HG02885 (cell line): ENCODE data around the gene IPMK.
"Not testable (repeated sequence)": the region's sequence is repeated elsewhere in the genome, so short reads cannot be mapped to it uniquely, and the experiment has no call there.

Source experiments
- ATAC-seq: cut with Tn5 transposase; IDR thresholded peaks from one replicate; pipeline ENCODE4 v1.9.1; 2021; ENCODE audit warnings: mild to moderate bottlenecking; ENCODE audit not compliant: unreplicated experiment, poor library complexity

IPMK gene

DNA sequence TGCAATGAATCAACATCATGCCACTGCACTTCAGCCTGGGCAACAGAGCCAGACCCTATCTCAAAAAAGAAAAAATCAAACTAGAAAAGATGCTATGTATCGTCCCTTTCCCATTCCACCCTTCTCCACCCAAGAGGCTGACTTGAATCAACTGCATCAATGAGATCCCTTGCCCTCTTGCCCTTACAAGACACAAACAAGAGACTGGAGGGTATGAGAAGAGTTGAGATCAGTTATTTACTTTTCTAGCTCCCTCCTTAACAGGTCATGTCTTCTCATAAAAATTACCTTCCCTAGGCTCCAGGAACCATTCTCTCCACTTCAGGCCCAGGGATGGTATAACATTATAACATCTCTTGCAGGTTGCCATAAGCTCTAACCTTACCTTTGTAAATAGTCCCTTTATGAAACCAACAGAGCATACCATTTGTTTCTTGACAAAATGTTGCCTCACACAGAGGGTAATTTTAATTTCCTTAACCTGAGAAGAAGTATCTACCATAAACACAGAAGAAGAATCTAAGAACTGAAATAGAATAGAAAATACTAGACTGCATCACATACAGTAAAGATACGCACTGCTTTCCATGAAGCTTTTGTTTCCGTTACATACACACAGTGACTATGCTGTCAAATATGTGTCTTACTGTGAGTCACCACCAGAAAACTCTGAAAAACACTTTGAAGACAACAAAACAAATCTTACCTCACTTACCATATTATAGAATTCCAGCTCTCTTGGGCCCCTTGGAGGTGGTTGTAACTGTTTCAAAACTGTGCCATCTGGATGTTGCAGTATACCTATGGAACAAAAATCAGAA is 30.5 kb downstream of the IPMK start:
- no peak for ATAC-seq

DNA sequence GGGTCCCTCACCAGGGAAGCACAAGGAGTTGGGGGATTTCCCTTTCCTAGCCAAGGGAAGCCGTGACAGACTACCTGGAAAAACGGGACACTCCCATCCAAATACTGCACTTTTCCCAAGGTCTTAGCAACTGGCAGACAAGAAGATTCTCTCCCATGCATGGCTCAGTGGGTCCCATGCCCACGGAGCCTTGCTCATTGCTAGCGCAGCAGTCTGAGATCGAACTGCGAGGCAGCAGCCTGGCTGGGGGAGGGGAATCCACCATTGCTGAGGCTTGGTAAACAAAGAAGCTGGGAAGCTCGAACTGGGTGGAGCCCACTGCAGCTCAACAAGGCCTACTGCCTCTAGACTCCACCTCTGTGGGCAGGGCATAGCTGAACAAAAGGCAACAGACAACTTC is 37.8 kb downstream of the IPMK start:
- ATAC-seq: not testable (repeated sequence)

DNA sequence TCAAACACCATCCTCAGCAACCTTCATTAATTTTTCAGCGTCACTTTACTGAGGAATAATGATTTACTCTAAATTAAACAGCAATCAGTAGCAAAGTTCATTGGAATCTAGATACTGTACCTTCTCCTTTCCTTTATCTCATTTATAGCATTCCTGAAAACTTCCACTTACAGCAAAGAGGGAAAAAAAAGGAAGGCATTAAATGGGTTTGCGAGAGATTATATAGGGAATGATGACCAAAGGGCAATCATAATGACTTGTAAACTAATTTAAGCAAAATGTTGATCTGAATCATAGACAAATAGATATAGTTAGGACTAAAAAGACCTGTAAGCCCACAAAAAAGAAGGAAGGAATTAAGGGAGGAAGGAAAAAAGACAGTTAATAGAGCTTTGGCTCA is 42.0 kb downstream of the IPMK start:
- ATAC-seq: no peak

DNA sequence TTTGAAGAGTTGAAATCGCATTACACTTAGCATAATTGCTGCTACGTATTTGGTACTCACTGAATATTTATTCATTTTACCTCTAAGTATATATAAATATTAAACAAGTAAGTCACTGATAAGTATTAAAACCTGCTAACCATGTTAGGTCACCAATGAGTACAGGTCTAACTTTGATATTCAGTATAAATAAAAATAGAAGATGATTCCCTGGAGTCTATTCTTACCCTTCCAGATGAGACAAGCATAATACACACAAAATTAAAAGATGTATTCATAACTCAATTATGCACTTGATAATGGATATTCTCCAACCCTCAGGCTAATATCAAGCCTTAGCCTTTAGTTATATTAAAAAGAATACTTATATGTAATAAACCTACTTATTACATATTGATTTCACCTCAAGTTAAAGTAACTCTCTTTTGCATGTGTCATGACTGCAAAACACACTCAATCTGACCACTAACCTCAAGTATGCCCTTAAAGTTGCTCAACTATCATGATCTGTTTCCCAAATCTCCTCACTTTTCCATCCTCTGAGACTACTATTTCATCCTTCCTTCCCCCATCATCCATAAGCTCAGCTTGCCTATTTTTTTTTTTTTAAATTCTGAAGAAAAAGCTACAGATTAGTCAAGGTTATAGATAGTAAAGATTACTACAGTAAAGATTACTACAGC is 46.8 kb downstream of the IPMK start:
- no peak for ATAC-seq

DNA sequence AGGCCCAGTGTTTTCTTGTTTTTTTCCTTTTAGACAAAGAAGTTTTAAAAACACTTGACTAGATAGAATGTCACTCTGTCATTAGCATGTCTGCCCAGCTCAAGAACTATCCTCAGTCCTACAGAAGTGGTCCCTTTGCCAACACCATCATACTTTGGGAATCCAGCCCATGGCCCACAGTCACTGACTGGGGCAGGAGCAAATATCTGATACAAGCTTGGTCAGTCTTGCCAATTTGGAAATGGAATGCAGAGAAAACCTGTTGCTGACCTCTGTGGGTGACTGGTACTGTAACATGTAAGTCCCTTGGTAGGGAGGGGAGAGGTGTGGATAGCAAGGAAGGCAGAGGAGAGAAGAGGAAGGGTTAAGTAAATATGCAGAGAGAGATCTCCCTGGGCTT is 47.8 kb downstream of the IPMK start:
- no peak for ATAC-seq

DNA sequence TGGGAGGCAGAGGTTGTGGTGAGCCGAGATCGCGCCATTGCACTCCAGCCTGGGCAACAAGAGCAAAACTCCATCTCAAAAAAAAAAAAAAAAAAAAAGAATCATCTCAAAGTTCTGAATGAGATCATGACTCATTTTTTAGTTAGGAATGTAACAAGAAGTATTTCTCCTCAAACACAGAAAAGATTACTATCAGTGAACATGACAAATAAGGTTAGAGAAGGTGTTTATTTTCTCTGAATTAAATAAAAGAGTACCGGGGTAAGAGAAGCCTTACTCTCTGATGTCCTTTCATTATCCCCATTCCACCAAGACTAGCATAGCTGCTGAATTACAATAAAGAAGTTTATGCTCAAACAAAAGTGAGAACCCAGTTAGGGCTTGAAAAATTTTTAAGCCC is 50.1 kb downstream of the IPMK start:
- ATAC-seq: no peak

DNA sequence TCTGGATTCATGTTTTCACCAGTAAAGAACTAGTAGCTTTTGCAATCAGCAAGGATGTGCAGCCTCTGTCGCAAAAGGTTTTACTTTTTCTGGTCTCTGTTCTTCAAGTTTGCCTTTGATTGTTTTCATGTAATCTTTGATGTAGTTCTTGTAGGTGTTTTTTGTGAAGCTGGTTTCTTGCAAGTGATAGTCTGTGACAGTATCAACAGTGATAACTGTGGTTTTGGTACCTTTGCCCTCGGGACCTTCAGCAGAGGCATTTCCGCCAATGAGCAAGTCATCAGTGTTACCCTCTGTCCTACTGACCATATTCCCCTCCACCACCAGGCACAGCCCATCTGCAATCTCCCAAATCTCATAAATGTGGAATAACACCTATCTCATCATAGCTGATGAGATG is 55.1 kb downstream of the IPMK start:
- ATAC-seq: no peak

DNA sequence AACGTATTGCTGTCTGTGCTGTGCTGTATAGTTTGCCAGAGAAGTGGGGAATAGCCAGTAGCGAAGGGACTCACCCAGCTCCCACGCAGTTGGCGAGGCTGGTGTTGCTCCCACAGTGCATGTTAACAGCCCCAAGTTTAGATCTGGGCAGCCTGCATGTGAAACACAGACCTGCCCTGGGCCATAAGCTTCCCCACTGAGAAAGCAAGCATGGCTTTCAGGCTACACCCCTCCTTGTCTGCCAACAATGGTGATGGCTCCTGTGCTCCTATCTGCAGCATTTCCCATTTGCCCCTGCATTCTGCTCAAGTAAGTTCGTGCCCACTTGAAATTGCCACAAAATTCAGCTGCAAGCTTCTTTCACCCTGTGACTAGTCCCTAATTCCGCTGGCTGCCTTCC is 57.5 kb downstream of the IPMK start:
- ATAC-seq: no peak

DNA sequence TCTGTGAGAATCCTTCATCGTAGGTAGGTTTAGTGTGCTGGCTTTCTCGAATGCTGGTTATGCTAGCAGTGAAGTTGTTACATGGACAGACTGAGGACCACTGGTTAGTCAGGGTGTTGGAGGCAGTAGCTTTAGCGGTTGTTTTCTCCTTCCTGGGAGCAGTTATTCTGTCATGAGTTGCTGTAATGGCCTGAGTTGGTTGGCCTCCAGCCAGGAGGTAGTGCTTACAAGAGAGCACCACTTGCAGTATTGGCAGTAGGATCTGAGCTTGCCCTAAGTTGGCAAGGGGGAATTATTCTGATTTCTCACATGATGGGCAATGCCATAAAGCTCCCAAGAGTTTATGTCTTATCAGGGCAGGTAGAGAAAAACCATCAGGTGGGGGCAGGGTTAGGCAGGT is 58.0 kb downstream of the IPMK start:
- ATAC-seq: no peak

DNA sequence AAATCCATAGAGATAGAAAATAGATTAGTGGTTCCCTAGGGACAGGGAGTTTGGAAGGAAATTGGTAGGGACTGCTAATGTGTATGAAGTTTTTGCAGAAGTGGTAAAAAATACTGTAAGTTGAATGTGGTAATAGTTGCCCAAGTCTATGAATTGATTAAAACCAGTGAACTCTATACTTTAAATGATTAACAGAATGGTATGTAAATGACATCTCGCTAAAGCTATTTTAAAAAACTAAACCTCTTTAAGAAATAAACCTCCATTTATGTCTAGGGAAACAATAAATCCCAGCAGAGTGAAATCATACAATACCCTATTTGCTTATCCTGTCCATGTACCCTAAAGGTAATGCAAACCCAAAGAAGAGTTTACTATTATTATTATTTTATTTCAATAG is 61.4 kb downstream of the IPMK start:
- ATAC-seq: no peak

DNA sequence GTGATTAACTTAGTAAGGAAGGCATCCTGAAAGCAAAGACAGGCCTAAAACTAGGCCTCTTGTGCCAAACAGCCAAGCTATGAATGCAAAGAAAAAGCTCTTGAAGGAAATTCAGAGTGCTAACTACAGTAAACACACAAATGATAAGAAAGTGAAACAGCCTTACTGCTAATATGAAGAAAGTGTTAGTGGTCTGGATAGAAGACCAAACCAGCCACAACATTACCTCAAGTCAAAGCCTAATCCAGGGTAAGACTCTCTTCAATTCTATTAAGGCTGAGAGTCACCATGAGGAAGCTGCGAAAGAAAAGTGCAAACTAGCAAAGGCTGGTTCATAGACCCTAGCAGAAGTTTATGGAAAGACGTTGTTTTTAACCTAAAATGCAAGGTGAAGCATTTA is 66.0 kb downstream of the IPMK start:
- ATAC-seq: peak; percentile 70

DNA sequence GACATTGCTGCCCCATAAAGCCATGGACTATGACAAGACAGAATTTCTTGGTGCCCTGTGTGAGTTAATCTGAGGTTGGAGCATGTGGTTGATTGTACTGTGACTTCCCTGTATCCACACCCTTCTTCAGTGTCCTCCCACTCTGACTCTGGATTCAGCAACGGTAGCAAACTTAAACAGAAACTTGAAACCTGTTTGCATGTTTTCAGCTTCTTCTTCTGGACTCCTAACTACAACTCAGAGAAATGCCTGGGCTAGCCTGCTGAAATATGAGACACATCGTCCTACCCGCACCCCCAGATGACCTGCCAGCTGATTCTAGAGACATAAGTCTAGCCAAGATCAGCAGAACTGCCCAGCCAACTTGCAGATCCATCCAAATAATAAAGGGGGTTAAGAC is 78.4 kb downstream of the IPMK start:
- no peak for ATAC-seq

DNA sequence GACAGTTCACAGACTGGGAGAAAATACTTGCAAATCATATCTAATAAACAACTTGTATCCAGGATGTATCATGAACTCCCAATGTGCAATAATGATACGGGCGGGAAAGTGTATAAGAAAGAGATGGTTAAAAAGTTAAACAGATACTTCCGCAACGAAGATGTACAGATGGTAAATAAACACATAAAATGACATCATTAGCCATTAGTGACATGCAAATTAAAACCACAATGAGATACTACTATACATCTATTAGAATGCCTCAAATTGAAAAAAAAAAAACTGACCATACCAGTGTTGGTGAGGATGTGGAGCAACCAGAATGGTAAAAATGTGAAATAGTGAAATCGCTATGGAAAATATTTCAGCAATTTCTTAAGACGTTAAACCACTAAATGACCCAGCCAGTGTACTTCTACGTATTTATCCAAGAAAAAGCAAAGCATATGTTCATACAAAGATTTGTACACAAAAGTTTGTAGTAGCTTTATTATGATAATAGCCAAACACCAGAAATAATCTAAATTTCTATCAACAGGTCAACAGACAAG is 83.5 kb downstream of the IPMK start:
- no peak for ATAC-seq

DNA sequence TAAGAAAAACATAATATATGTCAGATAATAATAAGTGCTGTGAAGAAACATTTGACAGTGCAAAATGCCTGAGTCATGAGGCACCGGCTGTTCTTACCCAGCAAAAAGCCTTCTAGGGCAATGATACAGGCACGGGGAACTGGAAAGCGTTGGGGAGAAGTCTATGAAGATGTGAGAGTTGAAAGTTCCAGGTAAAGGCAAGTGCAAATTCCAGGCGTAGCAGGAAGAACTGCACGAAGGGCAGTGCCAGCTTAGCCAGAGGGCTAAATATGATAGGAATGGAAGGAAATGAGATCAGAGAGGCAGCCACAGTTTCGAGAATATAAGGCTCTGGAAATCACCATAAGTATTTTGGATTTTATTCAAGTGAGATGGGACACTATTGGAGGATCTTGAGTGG is 87.0 kb downstream of the IPMK start:
- ATAC-seq: no peak

DNA sequence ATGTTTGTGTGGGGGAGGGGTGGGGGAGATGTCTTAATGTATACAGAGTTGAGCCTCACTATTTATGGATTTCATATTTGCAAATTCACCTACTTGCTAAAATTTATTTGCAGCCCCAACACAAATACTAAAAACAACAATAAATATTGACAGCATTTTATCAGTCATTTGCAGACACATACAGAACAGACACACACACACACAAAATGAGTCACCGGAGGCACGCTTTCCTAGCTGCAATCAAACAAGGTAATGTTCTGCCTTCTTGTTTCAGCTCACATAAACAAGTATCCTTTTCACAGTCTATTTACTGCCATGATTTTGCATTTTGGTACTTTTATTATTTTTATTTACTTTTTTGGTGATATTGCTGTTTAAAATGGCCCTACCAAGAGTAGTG is 88.5 kb downstream of the IPMK start:
- no peak for ATAC-seq

DNA sequence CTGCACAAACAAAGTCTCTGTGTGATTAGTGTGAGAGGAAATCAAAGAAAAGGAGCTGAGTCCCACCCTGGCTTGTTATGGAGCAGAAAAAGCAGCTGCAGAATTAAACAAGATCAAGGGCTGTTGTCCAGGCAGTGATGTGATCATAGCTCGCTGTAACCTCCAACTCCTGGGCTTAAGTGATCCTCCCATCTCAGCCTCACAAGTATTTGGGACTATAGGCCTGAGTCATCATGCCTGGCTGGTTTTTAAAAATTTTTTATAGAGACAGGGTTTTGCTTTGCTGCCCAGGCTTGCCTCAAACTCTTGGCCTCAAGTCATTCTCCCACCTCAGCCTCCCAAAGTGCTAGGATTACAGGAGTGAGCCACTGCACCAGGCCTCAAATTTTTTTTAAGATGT is 88.9 kb downstream of the IPMK start:
- no peak for ATAC-seq

DNA sequence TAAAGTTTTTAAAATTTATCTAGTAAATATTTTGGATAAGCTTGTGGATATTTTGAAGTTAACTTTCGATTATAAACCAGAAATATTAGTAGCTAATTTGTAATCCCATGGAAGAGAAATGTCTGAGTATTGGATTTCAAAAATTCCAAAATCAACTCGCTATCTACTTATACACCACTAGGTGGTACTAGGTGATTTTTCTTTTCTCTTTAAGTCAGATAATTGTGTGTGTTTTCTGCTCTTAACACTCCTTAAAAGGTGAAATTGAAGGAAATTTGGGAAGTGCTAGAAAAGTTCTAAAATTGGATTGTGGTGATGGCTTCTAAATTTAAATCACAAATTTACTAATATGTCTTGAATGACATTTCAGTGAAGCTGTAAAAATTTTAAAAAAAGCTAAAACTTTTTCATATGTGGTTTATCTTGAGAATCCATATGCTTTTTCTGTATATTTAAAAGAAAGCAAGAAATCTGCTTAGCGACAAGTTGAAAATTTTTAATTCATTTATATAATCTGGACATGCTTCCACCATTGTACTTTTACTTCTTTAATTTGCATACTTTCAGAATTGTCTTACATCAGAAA is 90.2 kb downstream of the IPMK start:
- ATAC-seq: peak; percentile 71

DNA sequence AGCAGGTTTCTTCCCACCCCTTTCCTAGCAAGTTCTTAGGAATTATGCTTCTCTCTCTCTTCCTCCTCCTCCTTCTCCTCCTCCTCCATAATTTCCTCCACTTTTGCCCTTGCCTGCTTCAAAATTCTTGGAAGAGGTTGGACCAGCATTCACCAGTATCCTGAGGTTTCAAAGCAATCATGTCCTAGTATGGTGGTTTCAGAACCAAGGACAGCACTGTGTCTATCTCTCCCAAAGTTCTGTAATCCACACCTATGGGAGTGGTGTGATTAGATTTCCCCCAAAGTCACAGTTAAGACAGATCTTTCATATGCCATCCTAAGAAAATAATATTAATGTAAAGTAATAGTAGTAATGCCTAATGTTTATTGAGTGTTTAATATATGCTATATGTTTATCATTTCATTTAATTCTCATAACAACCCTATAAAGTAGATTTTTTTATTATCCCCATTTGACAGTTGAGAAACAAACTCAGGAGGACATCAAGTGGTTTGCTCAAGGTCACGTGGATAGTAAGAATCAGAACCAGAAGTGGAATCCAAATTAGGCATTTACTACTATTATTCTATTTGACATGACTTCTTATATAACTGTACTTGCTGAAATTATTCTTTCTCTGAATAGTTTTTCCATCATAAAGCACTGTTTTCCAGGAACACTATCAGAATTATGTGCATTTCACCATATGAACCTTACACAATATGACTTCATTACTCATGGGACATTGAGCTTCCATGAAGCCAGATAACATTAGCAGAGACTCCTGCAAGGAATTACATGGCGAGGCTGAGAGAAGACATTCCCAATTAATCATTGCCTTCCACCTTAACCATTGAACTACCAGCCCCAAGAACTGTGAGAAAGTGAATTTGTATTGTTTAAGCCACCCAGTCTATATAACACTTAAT is 91.4 kb downstream of the IPMK start:
- ATAC-seq: no peak

DNA sequence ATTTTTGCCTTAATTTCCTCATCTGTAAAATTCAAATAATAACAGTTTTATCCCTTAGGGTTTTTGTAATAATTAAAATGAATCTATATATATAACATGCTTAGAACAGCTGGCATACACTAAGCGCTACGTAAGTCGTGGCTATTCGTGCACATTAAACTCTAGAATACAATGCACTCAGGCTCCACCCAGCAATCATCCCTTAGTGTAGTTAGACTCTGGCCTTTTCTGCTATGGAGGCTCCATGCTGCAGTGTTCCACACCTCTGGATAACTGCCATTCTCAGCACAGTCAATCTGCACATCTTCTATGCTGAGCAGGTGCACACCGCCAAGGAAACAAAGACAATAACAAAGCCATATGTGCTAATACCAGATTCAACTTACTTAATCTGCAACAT is 92.9 kb downstream of the IPMK start:
- no peak for ATAC-seq

DNA sequence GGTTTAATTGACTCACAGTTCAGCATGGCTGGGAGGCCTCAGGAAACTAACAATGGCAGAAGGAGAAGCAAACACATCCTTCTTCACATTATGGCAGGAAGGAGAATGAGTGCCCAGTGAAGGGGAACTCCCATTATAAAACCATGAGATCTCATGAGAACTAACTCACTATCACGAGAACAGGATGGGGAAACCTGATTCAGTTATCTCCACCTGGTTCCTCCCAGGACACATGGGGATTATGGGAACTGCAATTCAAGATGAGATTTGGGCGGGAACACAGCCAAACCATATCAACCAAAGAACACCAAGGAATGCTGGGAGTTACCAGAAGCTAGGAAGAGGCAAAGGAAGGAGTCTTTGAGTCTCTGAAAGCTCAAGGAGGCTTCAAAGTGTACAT is 94.3 kb downstream of the IPMK start:
- ATAC-seq: no peak
